Measurements from ENCODE around the gene ABI3BP.

DNA sequence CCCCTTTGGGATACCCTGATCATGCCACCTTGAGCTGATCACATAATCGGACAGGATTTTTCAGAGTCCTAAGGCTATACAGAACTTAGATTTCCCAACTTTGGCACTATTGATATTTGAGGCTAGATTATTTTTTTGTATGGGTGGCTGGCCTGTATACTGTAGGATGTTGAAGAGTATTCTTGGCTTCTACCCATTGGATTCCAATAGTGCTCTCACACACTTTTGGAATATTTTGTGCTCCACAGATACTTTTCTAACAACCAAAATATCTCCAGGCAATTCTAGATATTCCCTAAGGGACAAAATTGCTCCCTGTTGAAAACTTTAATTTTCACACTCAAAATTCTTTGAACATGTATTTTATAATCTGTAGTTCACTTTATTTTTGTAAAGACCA lies 125.1 kb downstream of the ABI3BP start:
- TF ChIP-seq, protein P1, sequence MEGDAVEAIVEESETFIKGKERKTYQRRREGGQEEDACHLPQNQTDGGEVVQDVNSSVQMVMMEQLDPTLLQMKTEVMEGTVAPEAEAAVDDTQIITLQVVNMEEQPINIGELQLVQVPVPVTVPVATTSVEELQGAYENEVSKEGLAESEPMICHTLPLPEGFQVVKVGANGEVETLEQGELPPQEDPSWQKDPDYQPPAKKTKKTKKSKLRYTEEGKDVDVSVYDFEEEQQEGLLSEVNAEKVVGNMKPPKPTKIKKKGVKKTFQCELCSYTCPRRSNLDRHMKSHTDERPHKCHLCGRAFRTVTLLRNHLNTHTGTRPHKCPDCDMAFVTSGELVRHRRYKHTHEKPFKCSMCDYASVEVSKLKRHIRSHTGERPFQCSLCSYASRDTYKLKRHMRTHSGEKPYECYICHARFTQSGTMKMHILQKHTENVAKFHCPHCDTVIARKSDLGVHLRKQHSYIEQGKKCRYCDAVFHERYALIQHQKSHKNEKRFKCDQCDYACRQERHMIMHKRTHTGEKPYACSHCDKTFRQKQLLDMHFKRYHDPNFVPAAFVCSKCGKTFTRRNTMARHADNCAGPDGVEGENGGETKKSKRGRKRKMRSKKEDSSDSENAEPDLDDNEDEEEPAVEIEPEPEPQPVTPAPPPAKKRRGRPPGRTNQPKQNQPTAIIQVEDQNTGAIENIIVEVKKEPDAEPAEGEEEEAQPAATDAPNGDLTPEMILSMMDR (IDR thresholded peaks at IDR 0.05; ENCODE audit: low read length), result no peak
- no peak for TF ChIP-seq EZH2phosphoT487 (IDR thresholded peaks at IDR 0.05; ENCODE audit: low read length)

Measured in MM.1S (cell line).